ENCODE results near the gene PRPF19. TPM values are rescaled to one million over a fixed set of nuclear protein-coding genes. Genes with fewer than 3 reads are reported as not detected.

Gene PRPF19
- total and polyA plus RNA-seq, 9 of the 15 experiments (the other 6 are each of a cell fraction or from before 2014, with no cell fraction given) = 9.4 to 212 (median 73.2) TPM

- TF ChIP-seq CHD7 (IDR thresholded peaks at IDR 0.05; ENCODE audit: low read depth, low read length) (no peak), NFXL1 (CRISPR knock-in tag; IDR thresholded peaks at IDR 0.05) (no peak), ELK3 (CRISPR knock-in tag; IDR thresholded peaks at IDR 0.05) (no peak), RBM15 (IDR thresholded peaks at IDR 0.05; ENCODE audit: insufficient read depth, low read length) (no peak), NCOA1 (IDR thresholded peaks at IDR 0.05; ENCODE audit: low read depth) (no peak), ZBTB8A (IDR thresholded peaks at IDR 0.05; ENCODE audit: partially characterized antibody) (no peak), ZNF449 (CRISPR knock-in tag; IDR thresholded peaks at IDR 0.05) (no peak), ATF2 (CRISPR knock-in tag; IDR thresholded peaks at IDR 0.05) (no peak), KAT7 (CRISPR knock-in tag; IDR thresholded peaks at IDR 0.05; ENCODE audit: borderline replicate concordance) (no peak), MCM2 (IDR thresholded peaks at IDR 0.05; ENCODE audit: low read depth) (no peak), NR2C1 (IDR thresholded peaks at IDR 0.05) (no peak), NR2C1 (tag; IDR thresholded peaks at IDR 0.05) (no peak), ZNF77 (CRISPR knock-in tag; IDR thresholded peaks at IDR 0.05) (no peak), POLR2AphosphoS2 (IDR thresholded peaks at IDR 0.05; ENCODE audit: low read length) (no peak), ZNF584 (CRISPR knock-in tag; IDR thresholded peaks at IDR 0.05; ENCODE audit: low read depth) (no peak)
Measured at GRCh38 chr11:60848714-60849151, 57.7 kb downstream of the PRPF19 start (continued).
